Activated CD4-positive, alpha-beta memory T cell treated with anti-CD3 and anti-CD28 coated beads for 36 hours (primary cell): ENCODE data around the gene P2RX2. TPM values are rescaled to one million over a fixed set of nuclear protein-coding genes. Genes with fewer than 3 reads are reported as not detected.

ENCODE experiments used
- CTCF ChIA-PET: fragments of 350-600 bp; sonication (Branson Sonifier 250); formaldehyde crosslinking; loops from one replicate; lab custom pipeline; 2021; ENCODE audit warnings: antibody characterized with exemption, inconsistent platforms; lab: Charles Lee
- POLR2A ChIA-PET: fragments of 350-600 bp; sonication (Branson Sonifier 250); formaldehyde crosslinking; loops from one replicate; lab custom pipeline; 2021; ENCODE audit warnings: antibody characterized with exemption; lab: Charles Lee
- DNase-seq: peaks from one replicate; pipeline ENCODE4 v3.0.0-alpha.2; 2020
- H3K27ac Mint-ChIP-seq: one replicate; pipeline ENCODE4 v1.8.0; 2021; ENCODE audit warnings: mixed read lengths
- H3K27me3 Mint-ChIP-seq: one replicate; pipeline ENCODE4 v1.8.0; 2021; ENCODE audit warnings: mixed read lengths
- H3K36me3 Mint-ChIP-seq: one replicate; pipeline ENCODE4 v1.8.0; 2021; ENCODE audit warnings: mixed read lengths
- H3K4me1 Mint-ChIP-seq: one replicate; pipeline ENCODE4 v1.8.0; 2021; ENCODE audit warnings: low read depth, mixed read lengths
- H3K4me3 Mint-ChIP-seq: one replicate; pipeline ENCODE4 v1.8.0; 2021; ENCODE audit warnings: mild to moderate bottlenecking, mixed read lengths
- H3K9me3 Mint-ChIP-seq: one replicate; pipeline ENCODE4 v1.8.0; 2021; ENCODE audit warnings: mixed read lengths
- intact Hi-C: fragments of 100-400 bp; cut with micrococcal nuclease; formaldehyde crosslinking; loops from one replicate; pipeline ENCODE4 v1.15.1; 2023
- microRNA-seq: library from miRNA; unstranded; fragments of <30 nt; microRNA quantifications from one replicate; pipeline ENCODE4 v1.2.0, GENCODE V29; 2022; ENCODE audit warnings: borderline number of aligned reads, borderline microRNAs expressed, borderline replicate concordance
- total RNA-seq, 2 experiments: library from RNA; stranded (reverse); gene quantifications; one replicate each; pipeline ENCODE4 v1.2.3, GENCODE V29; 2021

P2RX2 gene
- total RNA-seq, 2 experiments from 2014 or later, result not detected

GRCh38 chr12:132668191-132669088, 49.9 kb downstream of the P2RX2 start:
- no peak for DNase-seq
- H3K27ac Mint-ChIP-seq, result no peak overlapping the region
- no peaks in the 10 kb centered on the region for H3K27me3 Mint-ChIP-seq
- CTCF ChIA-PET, result interaction anchor here (0.8 kb wide), 1 partner anchor 30 kb away, joined by 3 read pairs; no protein-coding TSS in a partner anchor
- no peak overlapping the region for H3K4me3 Mint-ChIP-seq
- H3K36me3 Mint-ChIP-seq, result peaks cover 59% of the 10 kb centered on the region
- POLR2A ChIA-PET, result no interaction called here
- peaks cover 2% of the 10 kb centered on the region for H3K4me1 Mint-ChIP-seq
- intact Hi-C loops, result no loop called here
- no peaks in the 10 kb centered on the region for H3K9me3 Mint-ChIP-seq

- no peak for DNase-seq
- CTCF ChIA-PET, result no interaction called here
- Mint-ChIP-seq H3K4me3 (no peak overlapping the region), H3K27ac (no peak overlapping the region), H3K9me3 (no peaks in the 10 kb centered on the region), H3K4me1 (peaks cover 2% of the 10 kb centered on the region), H3K36me3 (peaks cover 60% of the 10 kb centered on the region), H3K27me3 (no peaks in the 10 kb centered on the region)
- POLR2A ChIA-PET, result no interaction called here
- intact Hi-C loops, result no loop called here
Observed at GRCh38 chr12:132669166-132669879, 50.7 kb downstream of the P2RX2 start.

Small RNA genes within 50 kb of the gene (microRNA-seq; reads per million reads assigned to microRNA genes)
- gene MIR6763, result 1.6 reads per million

Other genes with a start within 250 kb of the P2RX2 start
- 10 to 100 TPM; 38.8 to 41.7 TPM for gene FBRSL1, start 128.6 kb upstream of the P2RX2 start, total RNA-seq
- gene LRCOL1, start 8.2 kb upstream of the P2RX2 start, total RNA-seq, result not detected
- gene POLE, start 68.6 kb downstream of the P2RX2 start, total RNA-seq, result 100 to 1,000 TPM; 112 to 114 TPM
- gene PXMP2, start 68.8 kb downstream of the P2RX2 start, total RNA-seq, result 10 to 100 TPM; 17.8 to 20.9 TPM
- 10 to 100 TPM; 54.3 to 56.4 TPM for gene PGAM5, start 92.1 kb downstream of the P2RX2 start, total RNA-seq
- gene ANKLE2, start 143.1 kb downstream of the P2RX2 start, total RNA-seq, result 100 to 1,000 TPM; 112 to 123 TPM
- gene GOLGA3, start 210.1 kb downstream of the P2RX2 start, total RNA-seq, result 10 to 100 TPM; 41.7 to 44.2 TPM